Calu3 (cell line): Measurements from ENCODE around the gene KIF21B. TPM values are rescaled to one million over a fixed set of nuclear protein-coding genes. Genes with fewer than 3 reads are reported as not detected.

ENCODE experiments used
- BruUV-seq: library from RNA; stranded (reverse); fragments of 400-500 nt; replicated peaks from 2 replicates; lab custom pipeline; 2021; lab: Mats Ljungman, UMichigan
- CTCF ChIA-PET: fragments of 300-600 bp; sonication (Branson Sonifier 250); formaldehyde crosslinking; loops from one replicate; lab custom pipeline; 2022; ENCODE audit warnings: antibody characterized with exemption; lab: Charles Lee
- DNase-seq: peaks from one replicate; pipeline ENCODE4 v3.0.0; 2022
- H3K27ac Mint-ChIP-seq: one replicate; pipeline ENCODE4 v1.8.0; 2022; ENCODE audit warnings: mixed read lengths; ENCODE audit not compliant: unreplicated experiment
- H3K27me3 Mint-ChIP-seq: one replicate; pipeline ENCODE4 v1.8.0; 2022; ENCODE audit warnings: mixed read lengths; ENCODE audit not compliant: unreplicated experiment
- H3K36me3 Mint-ChIP-seq: one replicate; pipeline ENCODE4 v1.8.0; 2022; ENCODE audit warnings: mild to moderate bottlenecking, moderate library complexity, mixed read lengths; ENCODE audit not compliant: insufficient read depth, unreplicated experiment
- H3K4me1 Mint-ChIP-seq: one replicate; pipeline ENCODE4 v1.8.0; 2022; ENCODE audit warnings: mild to moderate bottlenecking, low read depth, mixed read lengths; ENCODE audit not compliant: unreplicated experiment
- H3K4me3 Mint-ChIP-seq: one replicate; pipeline ENCODE4 v1.8.0; 2022; ENCODE audit warnings: mild to moderate bottlenecking, low read depth, moderate library complexity, mixed read lengths; ENCODE audit not compliant: unreplicated experiment
- H3K9me3 Mint-ChIP-seq: one replicate; pipeline ENCODE4 v1.8.0; 2022; ENCODE audit warnings: low read depth, mixed read lengths; ENCODE audit not compliant: unreplicated experiment
- intact Hi-C: fragments of 100-400 bp; cut with micrococcal nuclease; formaldehyde crosslinking; loops from one replicate; pipeline ENCODE4 v1.10.0; 2022; ENCODE audit not compliant: unreplicated experiment
- total RNA-seq: library from RNA; stranded (reverse); gene quantifications from 2 replicates; pipeline ENCODE4 v1.2.3, GENCODE V29; 2022
- TF ChIP-seq, protein P1 (sequence below): fragments of 200-600 bp; IDR thresholded peaks from one replicate; pipeline ENCODE4 v1.8.0; 2022; ENCODE audit warnings: antibody characterized with exemption; ENCODE audit not compliant: unreplicated experiment

KIF21B gene
- total RNA-seq, 1 experiment from 2014 or later, result 6.7 TPM

GRCh38 chr1:200973937-200974657 is 49.4 kb downstream of the KIF21B start:
- no TSS peak for BruUV-seq
- Mint-ChIP-seq H3K27me3 (no peaks in the 10 kb centered on the region), H3K4me3 (no peak overlapping the region), H3K4me1 (no peaks in the 10 kb centered on the region), H3K9me3 (no peaks in the 10 kb centered on the region), H3K36me3 (peaks cover 9% of the 10 kb centered on the region), H3K27ac (no peak overlapping the region)
- DNase-seq, result no peak
- intact Hi-C loops, result loop anchor here (5.0 kb wide), 1 partner anchor 82 kb away; the partner anchor contains the start of gene INAVA
- TF ChIP-seq, protein P1, sequence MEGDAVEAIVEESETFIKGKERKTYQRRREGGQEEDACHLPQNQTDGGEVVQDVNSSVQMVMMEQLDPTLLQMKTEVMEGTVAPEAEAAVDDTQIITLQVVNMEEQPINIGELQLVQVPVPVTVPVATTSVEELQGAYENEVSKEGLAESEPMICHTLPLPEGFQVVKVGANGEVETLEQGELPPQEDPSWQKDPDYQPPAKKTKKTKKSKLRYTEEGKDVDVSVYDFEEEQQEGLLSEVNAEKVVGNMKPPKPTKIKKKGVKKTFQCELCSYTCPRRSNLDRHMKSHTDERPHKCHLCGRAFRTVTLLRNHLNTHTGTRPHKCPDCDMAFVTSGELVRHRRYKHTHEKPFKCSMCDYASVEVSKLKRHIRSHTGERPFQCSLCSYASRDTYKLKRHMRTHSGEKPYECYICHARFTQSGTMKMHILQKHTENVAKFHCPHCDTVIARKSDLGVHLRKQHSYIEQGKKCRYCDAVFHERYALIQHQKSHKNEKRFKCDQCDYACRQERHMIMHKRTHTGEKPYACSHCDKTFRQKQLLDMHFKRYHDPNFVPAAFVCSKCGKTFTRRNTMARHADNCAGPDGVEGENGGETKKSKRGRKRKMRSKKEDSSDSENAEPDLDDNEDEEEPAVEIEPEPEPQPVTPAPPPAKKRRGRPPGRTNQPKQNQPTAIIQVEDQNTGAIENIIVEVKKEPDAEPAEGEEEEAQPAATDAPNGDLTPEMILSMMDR, result no peak
- CTCF ChIA-PET, result interaction anchor here (1.5 kb wide), 1 partner anchor 11 kb away, joined by 4 read pairs; no protein-coding TSS in a partner anchor

GRCh38 chr1:200972985-200973742 is 50.4 kb downstream of the KIF21B start:
- Mint-ChIP-seq H3K9me3 (no peaks in the 10 kb centered on the region), H3K4me3 (no peak overlapping the region), H3K4me1 (no peaks in the 10 kb centered on the region), H3K27ac (no peak overlapping the region), H3K36me3 (peaks cover 15% of the 10 kb centered on the region), H3K27me3 (no peaks in the 10 kb centered on the region)
- intact Hi-C loops, result loop anchor here (1.0 to 5.0 kb wide), 3 partner anchors 70 to 141 kb away; partner anchors contain the start of gene INAVA
- TF ChIP-seq, protein P1, result no peak
- BruUV-seq, result no TSS peak
- DNase-seq, result no peak
- CTCF ChIA-PET, result interaction anchor here (0.6 to 3.3 kb wide), 13 partner anchors 9 to 250 kb away, joined by 3 to 45 read pairs (median 4); partner anchors contain the start of gene TMEM9

DNA sequence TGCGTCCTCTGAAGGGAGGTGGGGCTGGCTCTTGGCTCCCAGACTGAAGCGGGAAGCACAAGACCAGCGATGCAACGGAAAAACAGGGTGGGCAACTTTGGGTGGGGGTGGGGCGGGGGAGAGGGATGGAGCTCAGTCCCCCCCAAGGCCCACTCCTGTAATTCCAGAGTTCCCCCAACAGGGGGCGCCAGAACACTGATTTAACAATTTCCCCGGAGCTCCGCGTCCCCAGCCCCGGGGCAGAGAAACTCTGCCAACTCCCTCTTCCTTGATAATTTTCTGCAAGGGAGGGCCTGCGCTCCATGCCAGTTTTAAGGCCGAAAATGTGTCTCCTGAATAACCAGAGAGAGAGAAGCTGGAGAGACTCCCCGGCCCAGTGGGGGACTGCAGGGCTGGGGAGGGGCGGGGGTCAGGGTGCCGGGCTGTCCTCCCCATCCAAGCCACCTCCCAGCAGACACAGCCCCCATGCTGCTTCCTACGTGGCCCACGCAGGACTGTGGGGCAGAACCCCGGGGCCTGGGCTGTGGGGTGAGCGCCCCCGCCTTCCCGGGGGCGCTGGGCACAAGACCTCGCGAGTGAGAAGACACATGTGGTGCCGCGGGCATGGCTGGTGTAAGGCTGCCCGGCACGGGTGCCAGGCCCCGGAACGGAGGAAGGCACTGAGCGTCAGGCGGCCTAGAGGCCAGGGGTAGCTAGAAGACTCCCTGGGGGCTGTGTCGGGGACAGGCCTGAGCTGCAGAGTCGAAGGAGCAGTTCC is 51.4 kb downstream of the KIF21B start:
- TF ChIP-seq, protein P1, result peak; percentile 97
- peaks cover 15% of the 10 kb centered on the region for H3K36me3 Mint-ChIP-seq
- CTCF ChIA-PET, result interaction anchor here (0.6 to 3.3 kb wide), 29 partner anchors 10 to 386 kb away, joined by 3 to 45 read pairs (median 4); partner anchors contain the start of genes INAVA and TMEM9
- no peaks in the 10 kb centered on the region for H3K27me3 Mint-ChIP-seq
- H3K4me1 Mint-ChIP-seq, result no peaks in the 10 kb centered on the region
- H3K9me3 Mint-ChIP-seq, result no peaks in the 10 kb centered on the region
- peak; percentile 81 for DNase-seq
- no TSS peak for BruUV-seq
- intact Hi-C loops, result loop anchor here (1.0 to 5.0 kb wide), 3 partner anchors 71 to 142 kb away; partner anchors contain the start of gene INAVA
- no peak overlapping the region for H3K27ac Mint-ChIP-seq
- H3K4me3 Mint-ChIP-seq, result no peak overlapping the region

GRCh38 chr1:200971428-200971903 is 52.0 kb downstream of the KIF21B start:
- intact Hi-C loops, result loop anchor here (5.0 kb wide), 1 partner anchor 79 kb away; the partner anchor contains the start of gene INAVA
- Mint-ChIP-seq H3K36me3 (peaks cover 18% of the 10 kb centered on the region), H3K4me1 (no peaks in the 10 kb centered on the region), H3K4me3 (no peak overlapping the region), H3K27me3 (no peaks in the 10 kb centered on the region), H3K9me3 (no peaks in the 10 kb centered on the region), H3K27ac (no peak overlapping the region)
- CTCF ChIA-PET, result interaction anchor here (0.6 to 3.3 kb wide), 25 partner anchors 18 to 386 kb away, joined by 3 to 45 read pairs (median 5); partner anchors contain the start of genes INAVA and TMEM9
- BruUV-seq, result no TSS peak
- no peak for DNase-seq
- TF ChIP-seq, protein P1, result no peak
